ENCODE data around the gene PARP8.

The PARP8 gene

GRCh38 chr5:50727149-50727496 lies 60.7 kb downstream of the PARP8 start:
- H3K4me3 ChIP-seq (ENCODE audit: low read depth, low read length), result no peak overlapping the region
- no peak for TF ChIP-seq CTCF (IDR thresholded peaks at IDR 0.05; ENCODE audit: low read depth, low read length)

DNA sequence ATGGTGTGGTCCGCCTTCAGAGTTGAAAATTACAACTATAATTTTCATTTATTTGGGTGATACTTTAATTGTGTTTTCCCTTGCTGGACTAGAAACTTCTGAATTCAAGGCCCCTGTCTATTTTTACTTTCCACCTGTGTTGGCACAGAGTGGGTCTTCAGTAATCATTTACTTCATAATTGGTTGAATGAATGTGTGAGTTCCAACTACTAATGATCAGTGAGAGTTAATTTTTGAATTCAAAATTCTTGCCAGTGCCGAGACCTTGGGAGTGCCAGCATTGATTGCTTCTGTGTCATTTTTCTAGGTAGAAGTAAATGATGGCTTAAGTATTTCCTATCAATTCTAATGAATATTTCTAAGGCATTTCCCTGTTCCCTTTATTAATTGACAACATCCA lies 61.4 kb downstream of the PARP8 start:
- TF ChIP-seq CTCF (IDR thresholded peaks at IDR 0.05; ENCODE audit: low read depth, low read length), result no peak
- H3K4me3 ChIP-seq (ENCODE audit: low read depth, low read length), result no peak overlapping the region

GRCh38 chr5:50730336-50730735 lies 63.9 kb downstream of the PARP8 start:
- no peak overlapping the region for H3K4me3 ChIP-seq (ENCODE audit: low read depth, low read length)
- no peak for TF ChIP-seq CTCF (IDR thresholded peaks at IDR 0.05; ENCODE audit: low read depth, low read length)

- no peak overlapping the region for H3K4me3 ChIP-seq (ENCODE audit: low read depth, low read length)
- no peak for TF ChIP-seq CTCF (IDR thresholded peaks at IDR 0.05; ENCODE audit: low read depth, low read length)
Observed at GRCh38 chr5:50730841-50731240, 64.4 kb downstream of the PARP8 start.

GRCh38 chr5:50733741-50734140 lies 67.3 kb downstream of the PARP8 start:
- TF ChIP-seq CTCF (IDR thresholded peaks at IDR 0.05; ENCODE audit: low read depth, low read length), result no peak
- H3K4me3 ChIP-seq (ENCODE audit: low read depth, low read length), result no peak overlapping the region

- TF ChIP-seq CTCF (IDR thresholded peaks at IDR 0.05; ENCODE audit: low read depth, low read length), result no peak
- no peak overlapping the region for H3K4me3 ChIP-seq (ENCODE audit: low read depth, low read length)
Observed at GRCh38 chr5:50738864-50739263, 72.4 kb downstream of the PARP8 start.

GRCh38 chr5:50740832-50741231 lies 74.4 kb downstream of the PARP8 start:
- no peak overlapping the region for H3K4me3 ChIP-seq (ENCODE audit: low read depth, low read length)
- TF ChIP-seq CTCF (IDR thresholded peaks at IDR 0.05; ENCODE audit: low read depth, low read length), result no peak
